Measurements from ENCODE around the gene TP63.

The TP63 gene

DNA sequence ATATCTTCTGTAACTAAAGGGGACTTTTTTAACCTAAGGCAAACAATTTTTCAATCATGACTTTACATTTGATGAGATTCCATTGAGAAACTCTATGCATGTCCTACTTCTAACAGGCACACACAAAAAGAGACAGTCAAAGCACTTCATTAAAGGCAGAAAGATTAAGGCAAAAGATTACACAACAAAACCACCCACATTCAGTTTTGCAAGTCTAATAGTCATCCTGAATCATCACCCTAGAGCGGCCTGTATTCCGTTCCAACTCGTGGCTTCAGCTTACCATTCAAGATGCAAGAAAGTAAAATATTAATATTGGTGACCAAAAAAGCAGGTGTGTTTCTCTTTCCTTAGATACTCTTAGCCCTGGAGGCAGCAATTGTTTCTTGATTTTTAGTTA lies 283.6 kb downstream of the TP63 start:
- Histone ChIP-seq H3K36me3 (ENCODE audit: control insufficient read depth, insufficient read depth, low read length) (no peaks in the 10 kb centered on the region), H3K27me3 (ENCODE audit: control insufficient read depth, insufficient read depth, low read length) (no peaks in the 10 kb centered on the region), H3K4me3 (ENCODE audit: low read depth, low read length) (no peak overlapping the region), H3K27ac (no peak overlapping the region), H3K79me2 (no peaks in the 10 kb centered on the region), H3K4me1 (no peaks in the 10 kb centered on the region), H3K4me2 (ENCODE audit: low read length) (no peak overlapping the region), H2AFZ (no peak overlapping the region), H3K9ac (no peak overlapping the region), H3K9me3 (ENCODE audit: control insufficient read depth, low read length) (no peaks in the 10 kb centered on the region)
- no peak for TF ChIP-seq CTCF (IDR thresholded peaks at IDR 0.05)

DNA sequence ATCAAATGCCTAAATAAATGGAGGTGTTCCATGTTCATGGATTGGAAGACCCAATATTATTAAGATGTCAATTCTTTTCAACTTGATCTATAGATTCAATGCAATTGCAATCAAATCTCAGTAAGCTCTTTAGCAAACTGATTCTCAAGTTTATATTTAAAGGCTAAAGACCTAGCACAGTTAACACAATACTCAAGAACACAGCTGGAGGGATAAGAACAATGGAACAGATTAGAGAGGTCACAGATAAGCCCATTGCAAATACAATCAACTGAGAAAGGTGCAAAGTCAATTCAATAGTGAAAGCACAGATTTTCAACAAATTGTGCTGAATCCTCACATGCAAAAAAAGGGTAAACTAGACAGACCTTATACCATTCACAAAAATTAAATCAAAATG lies 290.6 kb downstream of the TP63 start:
- Histone ChIP-seq H3K36me3 (ENCODE audit: control insufficient read depth, insufficient read depth, low read length) (no peaks in the 10 kb centered on the region), H3K27me3 (ENCODE audit: control insufficient read depth, insufficient read depth, low read length) (no peaks in the 10 kb centered on the region), H2AFZ (no peak overlapping the region), H3K79me2 (no peaks in the 10 kb centered on the region), H3K9ac (no peak overlapping the region), H3K4me1 (no peaks in the 10 kb centered on the region), H3K4me3 (ENCODE audit: low read depth, low read length) (no peak overlapping the region), H3K4me2 (ENCODE audit: low read length) (no peak overlapping the region), H3K9me3 (ENCODE audit: control insufficient read depth, low read length) (no peaks in the 10 kb centered on the region), H3K27ac (no peak overlapping the region)
- TF ChIP-seq CTCF (IDR thresholded peaks at IDR 0.05) = no peak

GRCh38 chr3:189927975-189928895 lies 297.0 kb downstream of the TP63 start:
- H3K27ac ChIP-seq = no peak overlapping the region

GRCh38 chr3:189936201-189936945 lies 305.2 kb downstream of the TP63 start:
- Histone ChIP-seq H3K79me2 (no peaks in the 10 kb centered on the region), H3K9ac (no peak overlapping the region), H2AFZ (no peak overlapping the region), H3K4me2 (ENCODE audit: low read length) (no peak overlapping the region), H3K27me3 (ENCODE audit: control insufficient read depth, insufficient read depth, low read length) (no peaks in the 10 kb centered on the region), H3K4me3 (ENCODE audit: low read depth, low read length) (no peak overlapping the region), H3K4me1 (no peaks in the 10 kb centered on the region), H3K9me3 (ENCODE audit: control insufficient read depth, low read length) (no peaks in the 10 kb centered on the region), H3K27ac (no peak overlapping the region), H3K36me3 (ENCODE audit: control insufficient read depth, insufficient read depth, low read length) (no peaks in the 10 kb centered on the region)
- TF ChIP-seq CTCF (IDR thresholded peaks at IDR 0.05) = no peak

More at GRCh38 chr3:189927975-189928895, 297.0 kb downstream of the TP63 start:
- Histone ChIP-seq H3K27me3 (ENCODE audit: control insufficient read depth, insufficient read depth, low read length) (no peaks in the 10 kb centered on the region), H3K4me2 (ENCODE audit: low read length) (no peak overlapping the region), H3K9me3 (ENCODE audit: control insufficient read depth, low read length) (no peaks in the 10 kb centered on the region), H3K36me3 (ENCODE audit: control insufficient read depth, insufficient read depth, low read length) (no peaks in the 10 kb centered on the region), H3K4me1 (no peaks in the 10 kb centered on the region), H3K4me3 (ENCODE audit: low read depth, low read length) (no peak overlapping the region), H3K79me2 (no peaks in the 10 kb centered on the region), H2AFZ (no peak overlapping the region), H3K9ac (no peak overlapping the region)
- no peak for TF ChIP-seq CTCF (IDR thresholded peaks at IDR 0.05)
